ENCODE results near the gene PAM16.

DNA sequence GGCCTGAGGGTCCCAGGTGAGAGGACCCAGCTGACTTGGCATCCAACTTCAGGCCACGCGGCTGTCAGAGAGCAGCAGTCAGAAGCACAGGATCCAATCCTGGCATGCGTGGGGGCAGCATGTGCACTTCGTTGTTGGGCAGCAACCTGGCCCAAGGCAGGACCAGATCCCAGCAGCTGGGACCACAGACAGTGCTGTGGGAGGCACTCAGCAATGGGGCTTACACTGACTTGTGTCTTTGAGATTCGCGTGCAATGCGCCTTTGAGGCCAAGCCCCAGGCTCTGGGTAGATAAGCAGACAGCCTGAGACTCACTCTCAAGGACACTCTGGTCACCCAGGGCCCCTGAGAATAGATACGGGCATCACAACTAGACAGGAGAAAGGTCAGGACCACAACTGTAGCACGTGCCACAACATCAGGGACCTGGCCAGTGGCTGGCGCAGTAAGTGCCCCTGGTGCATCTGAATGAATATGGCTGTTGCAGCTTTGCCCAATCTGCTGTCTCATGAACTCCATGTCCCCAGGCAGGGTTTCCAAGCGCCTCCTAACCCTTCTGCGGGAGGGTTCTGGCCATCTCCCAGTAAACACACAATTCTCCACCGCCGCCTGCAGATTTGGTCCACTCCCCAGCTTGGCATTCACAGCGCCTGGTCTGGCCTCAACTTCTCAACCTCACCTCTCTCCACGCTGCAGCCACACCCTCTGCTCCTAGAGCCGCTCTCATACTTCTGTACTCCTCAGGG lies 3.2 kb downstream of the PAM16 start:
- TF ChIP-seq CTCF (IDR thresholded peaks at IDR 0.05) (no peak), POLR2AphosphoS5 (IDR thresholded peaks at IDR 0.05; ENCODE audit: low read depth, low read length) (no peak), REST (IDR thresholded peaks at IDR 0.05; ENCODE audit: insufficient read depth in 1 of 2, low read depth in 2 of 2, low read length in 1 of 2) (no peak), TCF7L2 (IDR thresholded peaks at IDR 0.05; ENCODE audit: low read depth, low read length) (no peak)

Measured in Panc1 (cell line).